Measurements from ENCODE around the gene PRKAR1B.

The PRKAR1B gene

GRCh38 chr7:577741-578370 lies 149.2 kb downstream of the PRKAR1B start:
- FAIRE-seq (no peak), DNase-seq (ENCODE audit: insufficient read length, low spot score) (no peak)
- TF ChIP-seq POLR2A (IDR thresholded peaks at IDR 0.05; ENCODE audit: low read depth, low read length) = no peak

- no peak for TF ChIP-seq POLR2A (IDR thresholded peaks at IDR 0.05; ENCODE audit: low read depth, low read length)
- FAIRE-seq = no peak
These were observed 149.8 kb downstream of the PRKAR1B start for GRCh38 chr7:577278-577665.

GRCh38 chr7:576524-577277 lies 150.4 kb downstream of the PRKAR1B start:
- DNase-seq (ENCODE audit: insufficient read length, low spot score) = no peak
- FAIRE-seq = no peak
- no peak for TF ChIP-seq POLR2A (IDR thresholded peaks at IDR 0.05; ENCODE audit: low read depth, low read length)

More at GRCh38 chr7:577278-577665, 149.8 kb downstream of the PRKAR1B start:
- DNase-seq (ENCODE audit: insufficient read length, low spot score) = no peak

GRCh38 chr7:575425-576366 lies 151.4 kb downstream of the PRKAR1B start:
- FAIRE-seq (no peak), DNase-seq (ENCODE audit: insufficient read length, low spot score) (no peak)
- 0 out of 2 replicates have a peak, but pooled peaks have one; percentile 8 for TF ChIP-seq POLR2A (IDR thresholded peaks at IDR 0.05; ENCODE audit: low read depth, low read length)

- DNase-seq (ENCODE audit: insufficient read length, low spot score) (no peak), FAIRE-seq (no peak)
- TF ChIP-seq POLR2A (IDR thresholded peaks at IDR 0.05; ENCODE audit: low read depth, low read length) = no peak
These were observed 152.3 kb downstream of the PRKAR1B start for GRCh38 chr7:574661-575395.

GRCh38 chr7:573933-574381 lies 153.1 kb downstream of the PRKAR1B start:
- DNase-seq (ENCODE audit: insufficient read length, low spot score) (no peak), FAIRE-seq (no peak)
- no peak for TF ChIP-seq POLR2A (IDR thresholded peaks at IDR 0.05; ENCODE audit: low read depth, low read length)

- FAIRE-seq (no peak), DNase-seq (ENCODE audit: insufficient read length, low spot score) (no peak)
- TF ChIP-seq POLR2A (IDR thresholded peaks at IDR 0.05; ENCODE audit: low read depth, low read length) = no peak
These were observed 153.7 kb downstream of the PRKAR1B start for GRCh38 chr7:573269-573932.

GRCh38 chr7:572416-573268 lies 154.4 kb downstream of the PRKAR1B start:
- no peak for FAIRE-seq
- TF ChIP-seq POLR2A (IDR thresholded peaks at IDR 0.05; ENCODE audit: low read depth, low read length) = no peak
- DNase-seq (ENCODE audit: insufficient read length, low spot score) = no peak

- FAIRE-seq (no peak), DNase-seq (ENCODE audit: insufficient read length, low spot score) (no peak)
- TF ChIP-seq POLR2A (IDR thresholded peaks at IDR 0.05; ENCODE audit: low read depth, low read length) = no peak
These were observed 155.2 kb downstream of the PRKAR1B start for GRCh38 chr7:571718-572415.

- no peak for FAIRE-seq
These were observed 155.9 kb downstream of the PRKAR1B start for GRCh38 chr7:571096-571717.

GRCh38 chr7:570801-571070 lies 156.3 kb downstream of the PRKAR1B start:
- FAIRE-seq = no peak
- TF ChIP-seq POLR2A (IDR thresholded peaks at IDR 0.05; ENCODE audit: low read depth, low read length) = no peak
- no peak for DNase-seq (ENCODE audit: insufficient read length, low spot score)

More at GRCh38 chr7:571096-571717, 155.9 kb downstream of the PRKAR1B start:
- DNase-seq (ENCODE audit: insufficient read length, low spot score) = no peak
- no peak for TF ChIP-seq POLR2A (IDR thresholded peaks at IDR 0.05; ENCODE audit: low read depth, low read length)

Data from H54 (cell line).